ENCODE measurements around the gene DPP10.

DPP10 gene

GRCh38 chr2:114464961-114465706 lies 22.7 kb downstream of the DPP10 start:
- DNase-seq (ENCODE audit: low read depth): no peak
- TF ChIP-seq CTCF (IDR thresholded peaks at IDR 0.05; ENCODE audit: control insufficient read depth, extremely low read depth, insufficient read depth): no peak
- no peak overlapping the region for H3K4me3 ChIP-seq (ENCODE audit: low read depth, low read length)

GRCh38 chr2:114468343-114468742 lies 25.9 kb downstream of the DPP10 start:
- DNase-seq (ENCODE audit: low read depth): no peak
- H3K4me3 ChIP-seq (ENCODE audit: low read depth, low read length): no peak overlapping the region
- TF ChIP-seq CTCF (IDR thresholded peaks at IDR 0.05; ENCODE audit: control insufficient read depth, extremely low read depth, insufficient read depth): no peak

GRCh38 chr2:114472246-114472645 lies 29.8 kb downstream of the DPP10 start:
- H3K4me3 ChIP-seq (ENCODE audit: low read depth, low read length): no peak overlapping the region
- DNase-seq (ENCODE audit: low read depth): no peak
- no peak for TF ChIP-seq CTCF (IDR thresholded peaks at IDR 0.05; ENCODE audit: control insufficient read depth, extremely low read depth, insufficient read depth)

DNA sequence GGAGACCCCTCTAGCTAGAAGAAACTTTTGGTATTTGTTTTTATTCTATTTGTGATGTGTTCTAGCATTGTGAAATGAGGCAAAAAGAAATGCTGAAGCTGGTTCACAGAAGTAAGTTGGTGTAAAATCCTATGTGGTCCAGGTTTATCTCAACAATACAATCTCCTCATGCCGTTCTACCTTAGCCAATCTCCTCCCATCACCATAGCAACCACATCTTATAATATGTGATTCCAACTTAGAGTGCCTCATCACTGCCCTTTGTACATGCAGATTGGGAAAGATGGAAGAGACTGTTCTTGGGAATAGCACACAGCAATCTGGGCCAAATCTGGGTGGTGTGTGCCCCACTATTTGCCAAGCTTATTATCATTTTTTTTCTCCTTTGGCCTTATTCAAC lies 30.3 kb downstream of the DPP10 start:
- no peak for TF ChIP-seq CTCF (IDR thresholded peaks at IDR 0.05; ENCODE audit: control insufficient read depth, extremely low read depth, insufficient read depth)
- H3K4me3 ChIP-seq (ENCODE audit: low read depth, low read length): no peak overlapping the region
- no peak for DNase-seq (ENCODE audit: low read depth)

GRCh38 chr2:114488841-114489530 lies 46.5 kb downstream of the DPP10 start:
- no peak overlapping the region for H3K4me3 ChIP-seq (ENCODE audit: low read depth, low read length)
- no peak for TF ChIP-seq CTCF (IDR thresholded peaks at IDR 0.05; ENCODE audit: control insufficient read depth, extremely low read depth, insufficient read depth)
- no peak for DNase-seq (ENCODE audit: low read depth)

DNA sequence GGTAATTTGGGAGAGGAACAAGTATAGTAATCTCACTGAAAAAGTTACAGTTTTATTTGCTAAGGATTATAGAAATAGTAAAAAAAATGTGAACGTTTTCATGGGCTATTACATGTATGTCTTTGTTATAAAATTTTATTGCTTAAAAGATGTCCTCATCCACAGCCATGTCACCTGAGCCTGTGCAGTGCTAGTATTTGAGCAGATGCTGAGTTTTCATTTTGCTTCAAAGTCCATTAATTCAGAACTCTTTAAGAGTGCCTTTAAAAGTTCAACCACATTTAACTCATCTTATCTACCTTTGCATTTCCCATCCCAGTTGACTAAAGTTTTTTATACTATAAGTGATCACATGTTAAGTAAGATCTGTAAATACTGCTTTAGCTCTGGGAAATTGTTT lies 52.6 kb downstream of the DPP10 start:
- no peak for TF ChIP-seq CTCF (IDR thresholded peaks at IDR 0.05; ENCODE audit: control insufficient read depth, extremely low read depth, insufficient read depth)
- H3K4me3 ChIP-seq (ENCODE audit: low read depth, low read length): no peak overlapping the region
- DNase-seq (ENCODE audit: low read depth): no peak
